ENCODE results near the gene TLCD5.

Gene TLCD5

GRCh38 chr11:120327311-120327710, 2.2 kb downstream of the TLCD5 start:
- Mint-ChIP-seq H3K4me1 (ENCODE audit: low read depth) (peaks cover 21% of the 10 kb centered on the region), H3K27ac (no peak overlapping the region), H3K4me3 (no peak overlapping the region), H3K27me3 (peaks cover 72% of the 10 kb centered on the region), H3K36me3 (ENCODE audit: low read depth) (no peaks in the 10 kb centered on the region), H3K9me3 (no peaks in the 10 kb centered on the region)
- DNase-seq, result no peak

GRCh38 chr11:120329556-120329955, 4.5 kb downstream of the TLCD5 start:
- no peaks in the 10 kb centered on the region for H3K36me3 Mint-ChIP-seq (ENCODE audit: low read depth)
- peaks cover 68% of the 10 kb centered on the region for H3K27me3 Mint-ChIP-seq
- no peak overlapping the region for H3K27ac Mint-ChIP-seq
- peaks cover 24% of the 10 kb centered on the region for H3K4me1 Mint-ChIP-seq (ENCODE audit: low read depth)
- H3K4me3 Mint-ChIP-seq, result no peak overlapping the region
- no peak for DNase-seq
- no peaks in the 10 kb centered on the region for H3K9me3 Mint-ChIP-seq

- no peak for DNase-seq
- H3K4me3 Mint-ChIP-seq, result no peak overlapping the region
- no peaks in the 10 kb centered on the region for H3K9me3 Mint-ChIP-seq
- no peaks in the 10 kb centered on the region for H3K36me3 Mint-ChIP-seq (ENCODE audit: low read depth)
- H3K4me1 Mint-ChIP-seq (ENCODE audit: low read depth), result peaks cover 22% of the 10 kb centered on the region
- H3K27me3 Mint-ChIP-seq, result peaks cover 63% of the 10 kb centered on the region
- no peak overlapping the region for H3K27ac Mint-ChIP-seq
Measured at GRCh38 chr11:120330045-120330444, 4.9 kb downstream of the TLCD5 start.

- Mint-ChIP-seq H3K27me3 (peaks cover 52% of the 10 kb centered on the region), H3K9me3 (no peaks in the 10 kb centered on the region), H3K36me3 (ENCODE audit: low read depth) (no peaks in the 10 kb centered on the region), H3K27ac (no peak overlapping the region), H3K4me3 (no peak overlapping the region), H3K4me1 (ENCODE audit: low read depth) (peaks cover 19% of the 10 kb centered on the region)
- DNase-seq, result no peak
Measured at GRCh38 chr11:120331301-120331996, 6.3 kb downstream of the TLCD5 start.

- no peak overlapping the region for H3K4me3 Mint-ChIP-seq
- H3K27me3 Mint-ChIP-seq, result peaks cover 49% of the 10 kb centered on the region
- no peaks in the 10 kb centered on the region for H3K9me3 Mint-ChIP-seq
- peaks cover 4% of the 10 kb centered on the region for H3K36me3 Mint-ChIP-seq (ENCODE audit: low read depth)
- no peak overlapping the region for H3K27ac Mint-ChIP-seq
- DNase-seq, result no peak
- H3K4me1 Mint-ChIP-seq (ENCODE audit: low read depth), result peaks cover 23% of the 10 kb centered on the region
Measured at GRCh38 chr11:120332822-120333716, 8.0 kb downstream of the TLCD5 start.

- Mint-ChIP-seq H3K36me3 (ENCODE audit: low read depth) (peaks cover 4% of the 10 kb centered on the region), H3K4me1 (ENCODE audit: low read depth) (peaks cover 28% of the 10 kb centered on the region), H3K27ac (no peak overlapping the region), H3K4me3 (no peak overlapping the region), H3K9me3 (no peaks in the 10 kb centered on the region), H3K27me3 (peaks cover 50% of the 10 kb centered on the region)
- DNase-seq, result no peak
Measured at GRCh38 chr11:120333801-120334200, 8.7 kb downstream of the TLCD5 start.

GRCh38 chr11:120334332-120334731, 9.2 kb downstream of the TLCD5 start:
- H3K9me3 Mint-ChIP-seq, result no peaks in the 10 kb centered on the region
- peaks cover 51% of the 10 kb centered on the region for H3K27me3 Mint-ChIP-seq
- DNase-seq, result no peak
- H3K4me1 Mint-ChIP-seq (ENCODE audit: low read depth), result peaks cover 30% of the 10 kb centered on the region
- no peak overlapping the region for H3K27ac Mint-ChIP-seq
- H3K36me3 Mint-ChIP-seq (ENCODE audit: low read depth), result peaks cover 4% of the 10 kb centered on the region
- H3K4me3 Mint-ChIP-seq, result no peak overlapping the region

GRCh38 chr11:120334894-120335462, 9.9 kb downstream of the TLCD5 start:
- Mint-ChIP-seq H3K27me3 (peaks cover 53% of the 10 kb centered on the region), H3K27ac (no peak overlapping the region), H3K36me3 (ENCODE audit: low read depth) (peaks cover 4% of the 10 kb centered on the region), H3K4me1 (ENCODE audit: low read depth) (peaks cover 36% of the 10 kb centered on the region), H3K9me3 (no peaks in the 10 kb centered on the region), H3K4me3 (peak overlapping the region; percentile 65)
- DNase-seq, result no peak

GRCh38 chr11:120335556-120335907, 10.4 kb downstream of the TLCD5 start:
- Mint-ChIP-seq H3K36me3 (ENCODE audit: low read depth) (peaks cover 4% of the 10 kb centered on the region), H3K27me3 (peaks cover 53% of the 10 kb centered on the region), H3K27ac (no peak overlapping the region), H3K4me3 (peak overlapping the region; percentile 65), H3K4me1 (ENCODE audit: low read depth) (peaks cover 42% of the 10 kb centered on the region), H3K9me3 (no peaks in the 10 kb centered on the region)
- no peak for DNase-seq

- no peaks in the 10 kb centered on the region for H3K9me3 Mint-ChIP-seq
- H3K4me3 Mint-ChIP-seq, result peak within 1 kb of the TSS; percentile 84
- H3K36me3 Mint-ChIP-seq (ENCODE audit: low read depth), result peaks cover 4% of the 10 kb centered on the region
- peak; percentile 90 for DNase-seq
- peaks cover 53% of the 10 kb centered on the region for H3K27me3 Mint-ChIP-seq
- peak within 1 kb of the TSS; percentile 72 for H3K27ac Mint-ChIP-seq
- H3K4me1 Mint-ChIP-seq (ENCODE audit: low read depth), result peaks cover 45% of the 10 kb centered on the region
Measured at GRCh38 chr11:120335908-120336640, 11.0 kb downstream of the TLCD5 start, which contains the start of gene ARHGEF12. Gene ARHGEF12 (plus strand): TSS chr11:120336413. CDS start chr11:120337244, 831 bp downstream.

GRCh38 chr11:120336641-120337354, 11.7 kb downstream of the TLCD5 start:
- Mint-ChIP-seq H3K9me3 (no peaks in the 10 kb centered on the region), H3K4me3 (peak overlapping the region; percentile 84), H3K27me3 (peaks cover 60% of the 10 kb centered on the region), H3K36me3 (ENCODE audit: low read depth) (peaks cover 4% of the 10 kb centered on the region), H3K27ac (peak overlapping the region; percentile 72), H3K4me1 (ENCODE audit: low read depth) (peaks cover 45% of the 10 kb centered on the region)
- peak; percentile 57 for DNase-seq

- Mint-ChIP-seq H3K27ac (peak overlapping the region; percentile 72), H3K4me3 (peak overlapping the region; percentile 84), H3K27me3 (peaks cover 64% of the 10 kb centered on the region), H3K4me1 (ENCODE audit: low read depth) (peaks cover 48% of the 10 kb centered on the region), H3K9me3 (peaks cover 5% of the 10 kb centered on the region), H3K36me3 (ENCODE audit: low read depth) (peaks cover 4% of the 10 kb centered on the region)
- no peak for DNase-seq
Measured at GRCh38 chr11:120337355-120338106, 12.4 kb downstream of the TLCD5 start.
